ENCODE measurements around the gene S100A5. TPM values are rescaled to one million over a fixed set of nuclear protein-coding genes. Genes with fewer than 3 reads are reported as not detected.

S100A5 gene
- total and polyA plus RNA-seq, 7 donors, result not detected

- DNase-seq, result no peak
- Histone ChIP-seq H3K27me3 (ENCODE audit: insufficient read depth in 3 of 3, low read length in 2 of 3) (no peaks in the 10 kb centered on the region), H3K9me3 (no peaks in the 10 kb centered on the region), H3K4me1 (peaks cover 17% of the 10 kb centered on the region), H3K4me3 (no peak overlapping the region), H3K27ac (no peak overlapping the region), H3K36me3 (ENCODE audit: insufficient read depth in 1 of 2, low read depth in 1 of 2) (no peaks in the 10 kb centered on the region)
- 70 to 84% (median 73%) methylated on average over 14 of the region's 14 CpGs for WGBS, 3 donors
- intact Hi-C loops (cut with DNase I), result no loop called here
- ATAC-seq, result no peak
- no peak for TF ChIP-seq CTCF (IDR thresholded peaks at IDR 0.05)
Observed at GRCh38 chr1:153546796-153547559, 6.2 kb upstream of the S100A5 start.

GRCh38 chr1:153546371-153546770 is 5.6 kb upstream of the S100A5 start:
- peak overlapping the region; percentile 60 for H3K4me3 ChIP-seq
- H3K9me3 ChIP-seq, result no peaks in the 10 kb centered on the region

GRCh38 chr1:153545067-153546055 is 4.6 kb upstream of the S100A5 start, which contains the start of gene S100A4:
Gene S100A4, minus strand, starts transcription at chr1:153545806. Its CDS starts 1,012 bp downstream, at chr1:153544794.
- no peak for TF ChIP-seq CTCF (IDR thresholded peaks at IDR 0.05)
- peak within 1 kb of the TSS; percentile 60 for H3K4me3 ChIP-seq
- intact Hi-C loops (cut with DNase I), result no loop called here
- peak; percentile 71 to 88 (median 82) for ATAC-seq
- WGBS, 3 donors, result 38 to 49% (median 41%) methylated on average over 19 of the region's 19 CpGs
- H3K27ac ChIP-seq, result peak within 1 kb of the TSS; percentile 65
- peaks cover 17% of the 10 kb centered on the region for H3K4me1 ChIP-seq
- no peaks in the 10 kb centered on the region for H3K27me3 ChIP-seq (ENCODE audit: insufficient read depth in 3 of 3, low read length in 2 of 3)
- H3K9me3 ChIP-seq, result no peaks in the 10 kb centered on the region
- peak; percentile 92 to 93 for DNase-seq
- H3K36me3 ChIP-seq (ENCODE audit: insufficient read depth in 1 of 2, low read depth in 1 of 2), result no peaks in the 10 kb centered on the region

More at GRCh38 chr1:153546371-153546770, 5.6 kb upstream of the S100A5 start:
- Histone ChIP-seq H3K27ac (no peak overlapping the region), H3K36me3 (ENCODE audit: insufficient read depth in 1 of 2, low read depth in 1 of 2) (no peaks in the 10 kb centered on the region), H3K27me3 (ENCODE audit: insufficient read depth in 3 of 3, low read length in 2 of 3) (no peaks in the 10 kb centered on the region), H3K4me1 (peaks cover 17% of the 10 kb centered on the region)
- no peak for TF ChIP-seq CTCF (IDR thresholded peaks at IDR 0.05)
- ATAC-seq (no peak), DNase-seq (no peak)
- 82 to 86% (median 84%) methylated on average over 8 of the region's 8 CpGs for WGBS, 3 donors
- intact Hi-C loops (cut with DNase I), result no loop called here

- intact Hi-C loops (cut with DNase I), result no loop called here
Observed at GRCh38 chr1:153544453-153545066, 3.8 kb upstream of the S100A5 start.

More at GRCh38 chr1:153544453-153545066, 3.8 kb upstream of the S100A5 start:
- no peak for TF ChIP-seq CTCF (IDR thresholded peaks at IDR 0.05)
- peak overlapping the region; percentile 60 for H3K4me3 ChIP-seq
- H3K4me1 ChIP-seq, result peaks cover 14% of the 10 kb centered on the region
- DNase-seq, result no peak
- H3K9me3 ChIP-seq, result no peaks in the 10 kb centered on the region
- H3K36me3 ChIP-seq (ENCODE audit: insufficient read depth in 1 of 2, low read depth in 1 of 2), result no peaks in the 10 kb centered on the region
- ATAC-seq, result peak in 1 of 4 donors; percentile 3
- H3K27ac ChIP-seq, result peak overlapping the region; percentile 65
- 36 to 54% (median 36%) methylated on average over 10 of the region's 10 CpGs for WGBS, 3 donors
- H3K27me3 ChIP-seq (ENCODE audit: insufficient read depth in 3 of 3, low read length in 2 of 3), result no peaks in the 10 kb centered on the region

Data from psoas muscle (tissue), 8 donors.